Stomach smooth muscle (tissue), 2 donors: ENCODE results near the gene C1orf74.

ENCODE experiments used
- H3K27ac ChIP-seq: one replicate; pipeline ENCODE4 v1.7.0; 2013; ENCODE audit warnings: mild to moderate bottlenecking, low read length, inconsistent platforms
- H3K27me3 ChIP-seq, 2 donors: one replicate each; pipeline ENCODE4 v1.7.0; 2013; ENCODE audit warnings: low read length in 2 of 2; ENCODE audit not compliant: insufficient read depth in 2 of 2, control insufficient read depth in 1 of 2
- H3K36me3 ChIP-seq, 2 donors: one replicate each; pipeline ENCODE4 v1.7.0; 2013; ENCODE audit warnings: low read length in 2 of 2; ENCODE audit not compliant: control insufficient read depth in 2 of 2, insufficient read depth in 2 of 2
- H3K4me1 ChIP-seq: one replicate; pipeline ENCODE4 v1.7.0; 2013; ENCODE audit warnings: low read length; ENCODE audit not compliant: control insufficient read depth, insufficient read depth
- H3K4me3 ChIP-seq, 2 donors: one replicate each; pipeline ENCODE4 v1.7.0; 2013; ENCODE audit warnings: low read length in 2 of 2
- H3K9ac ChIP-seq, 2 donors: one replicate each; pipeline ENCODE4 v1.7.0; 2013; ENCODE audit warnings: low read length in 2 of 2, mild to moderate bottlenecking in 1 of 2
- H3K9me3 ChIP-seq, 2 donors: one replicate each; pipeline ENCODE4 v1.7.0; 2013; ENCODE audit warnings: low read length in 2 of 2; ENCODE audit not compliant: control insufficient read depth in 2 of 2
- donor health status: healthy.
- donor health status: Pancreatic carcinoma.

The C1orf74 gene

DNA sequence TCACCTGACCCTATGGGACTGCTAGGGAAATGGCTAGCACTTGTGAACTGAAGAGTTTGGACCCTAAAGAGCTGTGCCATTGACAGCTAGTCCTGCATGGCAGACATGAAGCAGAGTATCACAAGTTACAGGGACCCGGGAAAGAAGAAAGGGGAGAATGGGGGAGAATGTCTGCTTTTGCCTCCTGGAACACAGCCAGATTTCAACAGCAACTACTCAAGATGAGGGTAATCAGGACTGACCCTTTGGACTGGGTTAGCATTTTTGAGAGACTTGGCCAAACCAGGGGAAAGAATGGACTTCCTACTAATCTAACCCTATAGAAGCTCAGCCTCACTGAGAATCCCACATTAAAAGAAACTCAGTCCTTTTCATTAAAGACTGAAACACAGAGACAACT is 34.7 kb upstream of the C1orf74 start:
- Histone ChIP-seq H3K4me3 (no peak overlapping the region), H3K9me3 (no peaks in the 10 kb centered on the region), H3K9ac (no peak overlapping the region), H3K27me3 (peaks cover 0 to 3% of the 10 kb centered on the region in 2 donors), H3K27ac (no peak overlapping the region), H3K36me3 (no peaks in the 10 kb centered on the region), H3K4me1 (peaks cover 3% of the 10 kb centered on the region)

GRCh38 chr1:209817691-209818090 is 33.3 kb upstream of the C1orf74 start:
- no peak overlapping the region for H3K27ac ChIP-seq

DNA sequence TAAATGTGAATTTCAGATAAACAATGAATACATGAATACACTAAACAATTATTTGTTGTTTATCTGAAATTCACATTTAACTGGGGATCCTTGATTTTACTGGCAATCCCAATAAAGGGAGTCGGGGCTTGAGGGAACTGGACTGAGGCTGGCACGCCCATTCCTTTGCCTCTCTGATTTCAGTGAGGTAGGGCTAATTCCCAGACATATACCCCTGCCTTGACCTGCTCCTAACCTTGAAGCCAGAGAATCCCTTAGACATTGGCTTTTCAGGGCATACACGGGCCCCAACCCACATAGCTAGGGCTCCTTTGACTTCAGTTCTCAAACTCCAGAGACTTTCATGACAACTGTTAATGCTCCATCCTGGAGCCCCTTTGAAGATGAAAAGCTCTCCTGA is 32.6 kb upstream of the C1orf74 start:
- H3K9me3 ChIP-seq, result no peaks in the 10 kb centered on the region
- no peak overlapping the region for H3K27ac ChIP-seq
- H3K4me1 ChIP-seq, result peaks cover 3% of the 10 kb centered on the region
- H3K36me3 ChIP-seq, result no peaks in the 10 kb centered on the region
- H3K27me3 ChIP-seq, result peaks cover 0 to 3% of the 10 kb centered on the region in 2 donors
- H3K9ac ChIP-seq, result no peak overlapping the region
- no peak overlapping the region for H3K4me3 ChIP-seq

More at GRCh38 chr1:209817691-209818090, 33.3 kb upstream of the C1orf74 start:
- Histone ChIP-seq H3K36me3 (no peaks in the 10 kb centered on the region), H3K9me3 (no peaks in the 10 kb centered on the region), H3K27me3 (peaks cover 0 to 3% of the 10 kb centered on the region in 2 donors), H3K4me1 (peaks cover 3% of the 10 kb centered on the region), H3K4me3 (no peak overlapping the region), H3K9ac (no peak overlapping the region)

DNA sequence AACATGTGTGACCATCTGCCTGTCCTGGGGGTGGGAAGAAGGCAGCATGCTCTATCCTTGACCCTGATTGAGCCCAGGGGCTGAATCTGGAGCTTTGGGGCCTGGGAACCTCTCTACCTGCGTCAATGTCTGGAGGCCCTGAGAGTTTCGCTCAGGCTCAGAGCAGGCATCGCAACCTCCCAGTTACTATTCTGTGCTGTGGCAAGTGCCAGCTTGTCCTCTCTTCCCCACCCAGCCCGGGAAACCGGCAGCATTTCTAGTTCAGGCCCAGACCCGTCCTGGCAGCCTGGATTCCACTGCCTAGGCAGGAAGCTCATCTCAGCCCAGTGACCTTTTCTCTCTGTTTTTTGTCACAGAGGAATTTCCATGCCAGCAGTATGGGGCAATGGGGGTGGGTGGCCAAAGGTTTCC is 31.6 kb upstream of the C1orf74 start:
- H3K9ac ChIP-seq, result no peak overlapping the region
- no peaks in the 10 kb centered on the region for H3K36me3 ChIP-seq
- H3K27ac ChIP-seq, result no peak overlapping the region
- peaks cover 0 to 3% of the 10 kb centered on the region in 2 donors for H3K27me3 ChIP-seq
- no peaks in the 10 kb centered on the region for H3K9me3 ChIP-seq
- H3K4me1 ChIP-seq, result peaks cover 3% of the 10 kb centered on the region
- no peak overlapping the region for H3K4me3 ChIP-seq

GRCh38 chr1:209815490-209815889 is 31.1 kb upstream of the C1orf74 start:
- Histone ChIP-seq H3K36me3 (no peaks in the 10 kb centered on the region), H3K27ac (no peak overlapping the region), H3K4me1 (peaks cover 3% of the 10 kb centered on the region), H3K9me3 (no peaks in the 10 kb centered on the region), H3K27me3 (peaks cover 0 to 3% of the 10 kb centered on the region in 2 donors), H3K9ac (no peak overlapping the region), H3K4me3 (no peak overlapping the region)

- no peaks in the 10 kb centered on the region for H3K36me3 ChIP-seq
- H3K9me3 ChIP-seq, result no peaks in the 10 kb centered on the region
- peaks cover 0 to 3% of the 10 kb centered on the region in 2 donors for H3K27me3 ChIP-seq
- H3K27ac ChIP-seq, result no peak overlapping the region
- no peak overlapping the region for H3K9ac ChIP-seq
- no peak overlapping the region for H3K4me3 ChIP-seq
- H3K4me1 ChIP-seq, result peaks cover 3% of the 10 kb centered on the region
Measured at GRCh38 chr1:209813902-209814301, 29.5 kb upstream of the C1orf74 start.

DNA sequence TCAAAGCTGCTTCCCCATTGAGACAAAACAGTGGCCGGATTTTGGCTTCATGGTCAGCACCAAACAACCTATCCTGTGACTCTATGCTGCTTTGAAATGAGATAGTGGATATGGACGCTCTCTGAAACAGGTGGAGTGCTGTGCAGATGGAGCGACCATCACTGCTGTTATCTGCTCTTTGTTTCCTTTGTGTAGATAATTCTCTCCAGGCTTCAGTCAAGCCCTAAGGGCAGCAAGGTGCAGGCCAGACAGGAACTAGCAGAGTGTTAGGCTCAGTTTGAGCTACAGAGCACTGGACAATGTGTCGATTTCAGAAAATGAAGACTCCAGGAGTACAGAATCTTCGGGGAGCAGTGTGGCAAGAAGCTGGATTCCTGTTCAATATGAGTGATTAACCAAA is 26.4 kb upstream of the C1orf74 start:
- no peaks in the 10 kb centered on the region for H3K9me3 ChIP-seq
- peaks cover under 1 to 2% of the 10 kb centered on the region in 2 donors for H3K27me3 ChIP-seq
- no peak overlapping the region for H3K4me3 ChIP-seq
- no peak overlapping the region for H3K27ac ChIP-seq
- H3K4me1 ChIP-seq, result peaks cover 11% of the 10 kb centered on the region
- no peak overlapping the region for H3K9ac ChIP-seq
- no peaks in the 10 kb centered on the region for H3K36me3 ChIP-seq

GRCh38 chr1:209809611-209810010 is 25.3 kb upstream of the C1orf74 start:
- H3K36me3 ChIP-seq, result no peaks in the 10 kb centered on the region
- H3K27ac ChIP-seq, result no peak overlapping the region
- H3K4me1 ChIP-seq, result peaks cover 9% of the 10 kb centered on the region
- no peak overlapping the region for H3K9ac ChIP-seq
- no peaks in the 10 kb centered on the region for H3K9me3 ChIP-seq
- H3K4me3 ChIP-seq, result no peak overlapping the region
- H3K27me3 ChIP-seq, result peaks cover 0 to 4% of the 10 kb centered on the region in 2 donors

DNA sequence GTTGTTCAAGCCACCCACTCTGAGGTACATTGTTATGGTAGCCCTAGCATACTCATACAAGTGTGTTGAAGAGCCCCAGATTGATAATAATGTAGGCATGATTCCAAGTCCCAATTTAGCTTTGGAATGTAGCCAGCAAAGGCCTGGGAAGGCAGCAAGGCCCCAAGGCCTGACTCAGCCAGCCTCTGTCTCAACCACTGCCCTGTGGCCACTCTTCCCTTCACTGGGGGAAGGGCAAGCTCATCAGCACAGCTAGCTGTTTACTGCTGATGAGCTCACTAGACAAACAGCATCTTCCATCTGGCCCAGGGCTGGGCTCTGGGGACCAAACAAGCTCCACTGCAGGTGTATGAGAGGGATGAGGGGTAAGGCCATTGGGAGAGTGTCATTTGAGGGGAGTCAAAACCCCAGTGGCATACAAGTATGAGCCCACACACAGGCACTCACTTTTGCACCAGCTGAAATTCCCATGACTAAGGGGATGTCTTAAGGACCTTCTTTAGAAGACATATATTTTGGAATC is 23.8 kb upstream of the C1orf74 start:
- Histone ChIP-seq H3K36me3 (no peaks in the 10 kb centered on the region), H3K9me3 (no peaks in the 10 kb centered on the region), H3K27me3 (peaks cover 0 to 4% of the 10 kb centered on the region in 2 donors), H3K9ac (no peak overlapping the region), H3K27ac (no peak overlapping the region), H3K4me3 (no peak overlapping the region), H3K4me1 (peaks cover 9% of the 10 kb centered on the region)

DNA sequence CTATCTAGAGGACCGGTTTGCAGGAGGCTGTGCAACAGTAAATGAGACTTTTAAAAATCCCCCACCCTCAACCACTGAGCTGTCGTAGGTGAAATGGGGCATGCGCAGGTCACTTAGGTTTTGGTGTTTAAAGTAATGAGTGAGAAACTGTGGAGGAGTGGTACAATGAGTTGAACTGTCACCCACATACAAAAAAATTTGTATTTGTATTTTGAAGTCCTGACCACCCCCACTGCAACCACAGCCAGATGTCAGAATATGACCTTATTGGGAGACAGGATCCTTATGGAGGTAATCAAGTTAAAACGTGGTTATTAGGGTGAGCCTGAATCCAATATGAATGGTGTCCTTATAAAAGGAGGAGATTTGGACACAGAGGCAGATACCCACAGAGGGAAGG is 23.1 kb upstream of the C1orf74 start:
- Histone ChIP-seq H3K4me3 (no peak overlapping the region), H3K9ac (no peak overlapping the region), H3K27ac (no peak overlapping the region), H3K36me3 (no peaks in the 10 kb centered on the region), H3K27me3 (peaks cover 0 to 4% of the 10 kb centered on the region in 2 donors), H3K4me1 (peaks cover 9% of the 10 kb centered on the region), H3K9me3 (no peaks in the 10 kb centered on the region)

- Histone ChIP-seq H3K4me3 (peak within 1 kb of the TSS in 1 of 2 donors; percentile 69), H3K27ac (no peak within 1 kb of the TSS), H3K9me3 (no peaks in the 10 kb centered on the region), H3K27me3 (peaks cover 0 to 4% of the 10 kb centered on the region in 2 donors), H3K4me1 (peaks cover 12% of the 10 kb centered on the region), H3K36me3 (no peaks in the 10 kb centered on the region), H3K9ac (peak within 1 kb of the TSS in 1 of 2 donors; percentile 42)
Measured at GRCh38 chr1:209805875-209806760, 21.8 kb upstream of the C1orf74 start, which contains the start of gene IRF6. Gene IRF6, minus strand, starts transcription at chr1:209806142. Its CDS starts 4,729 bp downstream, at chr1:209801413.
